H1 (cell line): Measurements from ENCODE around the gene BTBD9.

Experiments
- ASH2L ChIP-seq: fragments of 200-600, 300-600 bp; sonication (generic); IDR thresholded peaks from one replicate; pipeline ENCODE4 v1.7.1; 2017; ENCODE audit warnings: low read length
- EZH2 ChIP-seq: fragments of 200-600 bp; sonication (generic); IDR thresholded peaks from 2 replicates; pipeline ENCODE4 v1.7.1; 2012; ENCODE audit warnings: low read depth, mild to moderate bottlenecking, moderate library complexity, low read length, inconsistent platforms; ENCODE audit not compliant: severe bottlenecking
- HDAC2 ChIP-seq, 2 experiments: fragments of 300-600 bp in 1 of 2; sonication (generic) in 1 of 2; IDR thresholded peaks; 2 replicates each; pipeline ENCODE4 v1.6.1; 2011 to 2012; ENCODE audit warnings: low read depth in 2 of 2, low read length in 2 of 2, mild to moderate bottlenecking in 2 of 2, moderate library complexity in 2 of 2, borderline replicate concordance in 1 of 2, inconsistent platforms in 1 of 2
- PHF8 ChIP-seq: fragments of 200-600 bp; sonication (generic); conservative IDR thresholded peaks from 2 replicates; pipeline ENCODE4 v1.7.1; 2012; ENCODE audit warnings: low read depth, mild to moderate bottlenecking, inconsistent platforms, low read length, moderate library complexity
- POLR2A ChIP-seq, 2 experiments: IDR thresholded peaks; 1 replicate in 1 of 2; 2 replicates in 1 of 2; pipeline ENCODE4 v1.6.1; 2011; ENCODE audit warnings: low read depth in 2 of 2, low read length in 2 of 2, mild to moderate bottlenecking in 2 of 2; ENCODE audit errors: control extremely low read depth in 1 of 2
- POLR2AphosphoS5 ChIP-seq: IDR thresholded peaks from 2 replicates; pipeline ENCODE4 v1.6.1; 2011; ENCODE audit warnings: low read depth, low read length
- RAD21 ChIP-seq, 2 experiments: IDR thresholded peaks in 1 of 2; conservative IDR thresholded peaks in 1 of 2; 2 replicates each; pipeline ENCODE4 v1.6.1; 2011; ENCODE audit warnings: low read depth in 2 of 2, low read length in 2 of 2, improper control_type of control experiment in 1 of 2, inconsistent platforms in 1 of 2, mild to moderate bottlenecking in 1 of 2, moderate library complexity in 1 of 2
- SIN3A ChIP-seq, 2 experiments: IDR thresholded peaks in 1 of 2; conservative IDR thresholded peaks in 1 of 2; 2 replicates each; pipeline ENCODE4 v1.6.1; 2011 to 2012; ENCODE audit warnings: low read length in 2 of 2, improper control_type of control experiment in 1 of 2, low read depth in 1 of 2, mild to moderate bottlenecking in 1 of 2
- SP1 ChIP-seq: IDR thresholded peaks from 2 replicates; pipeline ENCODE4 v1.6.1; 2011; ENCODE audit warnings: low read depth, low read length
- ZNF274 ChIP-seq: IDR thresholded peaks from 2 replicates; pipeline ENCODE4 v1.7.0; 2012; ENCODE audit warnings: low read length, borderline replicate concordance; ENCODE audit errors: extremely low read depth
- TF ChIP-seq, protein P1 (sequence below), 3 experiments: IDR thresholded peaks; 1 replicate in 2 of 3; 2 replicates in 1 of 3; pipeline versions ENCODE4 v1.5.1 to v1.6.1; 2011; ENCODE audit warnings: low read length in 3 of 3, mild to moderate bottlenecking in 3 of 3, inconsistent platforms in 2 of 3, low read depth in 1 of 3, moderate library complexity in 1 of 3; ENCODE audit not compliant: insufficient read depth in 1 of 3; ENCODE audit errors: control extremely low read depth in 1 of 3
- TF ChIP-seq, protein P2 (sequence below): IDR thresholded peaks from 2 replicates; pipeline ENCODE4 v1.6.1; 2011; ENCODE audit warnings: low read length, improper control_type of control experiment

DNA sequence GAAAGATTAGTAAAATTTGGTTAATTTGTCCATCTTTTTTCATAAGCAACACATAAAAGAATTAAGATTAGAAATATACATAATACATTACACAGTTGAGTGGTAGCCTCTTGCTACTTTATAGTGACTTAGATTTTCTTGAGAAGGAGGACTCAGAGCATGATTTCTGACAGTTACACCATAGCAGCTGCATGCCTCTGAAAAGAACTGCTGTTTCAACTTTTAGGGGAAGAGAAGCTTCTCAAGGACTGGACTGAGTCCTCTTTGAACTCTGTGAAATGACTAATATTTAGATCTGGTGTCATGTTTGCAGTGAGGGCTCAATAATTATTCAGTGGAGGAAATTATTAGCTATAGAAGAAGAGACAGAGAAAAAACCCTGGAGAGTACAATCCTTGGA is 272.5 kb downstream of the BTBD9 start:
- TF ChIP-seq, protein P1, sequence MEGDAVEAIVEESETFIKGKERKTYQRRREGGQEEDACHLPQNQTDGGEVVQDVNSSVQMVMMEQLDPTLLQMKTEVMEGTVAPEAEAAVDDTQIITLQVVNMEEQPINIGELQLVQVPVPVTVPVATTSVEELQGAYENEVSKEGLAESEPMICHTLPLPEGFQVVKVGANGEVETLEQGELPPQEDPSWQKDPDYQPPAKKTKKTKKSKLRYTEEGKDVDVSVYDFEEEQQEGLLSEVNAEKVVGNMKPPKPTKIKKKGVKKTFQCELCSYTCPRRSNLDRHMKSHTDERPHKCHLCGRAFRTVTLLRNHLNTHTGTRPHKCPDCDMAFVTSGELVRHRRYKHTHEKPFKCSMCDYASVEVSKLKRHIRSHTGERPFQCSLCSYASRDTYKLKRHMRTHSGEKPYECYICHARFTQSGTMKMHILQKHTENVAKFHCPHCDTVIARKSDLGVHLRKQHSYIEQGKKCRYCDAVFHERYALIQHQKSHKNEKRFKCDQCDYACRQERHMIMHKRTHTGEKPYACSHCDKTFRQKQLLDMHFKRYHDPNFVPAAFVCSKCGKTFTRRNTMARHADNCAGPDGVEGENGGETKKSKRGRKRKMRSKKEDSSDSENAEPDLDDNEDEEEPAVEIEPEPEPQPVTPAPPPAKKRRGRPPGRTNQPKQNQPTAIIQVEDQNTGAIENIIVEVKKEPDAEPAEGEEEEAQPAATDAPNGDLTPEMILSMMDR (IDR thresholded peaks at IDR 0.05; ENCODE audit: control extremely low read depth in 1 of 3, insufficient read depth in 1 of 3, low read depth in 1 of 3, low read length in 3 of 3), result no peak
- TF ChIP-seq POLR2A (IDR thresholded peaks at IDR 0.05; ENCODE audit: control extremely low read depth in 1 of 2, low read depth in 2 of 2, low read length in 2 of 2) (no peak), PHF8 (no peak), SIN3A (conservative IDR thresholded peaks at IDR 0.05 in 1 of 2, IDR thresholded peaks at IDR 0.05 in 1 of 2; ENCODE audit: low read depth in 1 of 2, low read length in 2 of 2) (no peak), HDAC2 (IDR thresholded peaks at IDR 0.05; ENCODE audit: borderline replicate concordance in 1 of 2, low read depth in 2 of 2, low read length in 2 of 2) (no peak), RAD21 (IDR thresholded peaks at IDR 0.05 in 1 of 2, conservative IDR thresholded peaks at IDR 0.05 in 1 of 2; ENCODE audit: low read depth in 2 of 2, low read length in 2 of 2) (no peak), SP1 (no peak), EZH2 (no peak), ZNF274 (no peak), ASH2L (no peak), POLR2AphosphoS5 (no peak)
- TF ChIP-seq, protein P2, sequence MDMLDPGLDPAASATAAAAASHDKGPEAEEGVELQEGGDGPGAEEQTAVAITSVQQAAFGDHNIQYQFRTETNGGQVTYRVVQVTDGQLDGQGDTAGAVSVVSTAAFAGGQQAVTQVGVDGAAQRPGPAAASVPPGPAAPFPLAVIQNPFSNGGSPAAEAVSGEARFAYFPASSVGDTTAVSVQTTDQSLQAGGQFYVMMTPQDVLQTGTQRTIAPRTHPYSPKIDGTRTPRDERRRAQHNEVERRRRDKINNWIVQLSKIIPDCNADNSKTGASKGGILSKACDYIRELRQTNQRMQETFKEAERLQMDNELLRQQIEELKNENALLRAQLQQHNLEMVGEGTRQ, result no peak
